HL-60 (cell line): ENCODE measurements around the gene MED16.
A peak's percentile ranks its signal among the peaks of the same experiment; 100 is the strongest.

Experiments
- DNase-seq, 2 experiments: peaks; one replicate each; pipeline ENCODE4 v3.0.0-alpha.2; 2010 to 2020; ENCODE audit warnings: low read depth in 1 of 2, low spot score in 1 of 2
- H3K27ac ChIP-seq: fragments of 250-450 bp; sonication (Bioruptor Pico); replicated peaks from 2 replicates; pipeline ENCODE4 v1.5.1; 2020; ENCODE audit warnings: mild to moderate bottlenecking, moderate library complexity
- H3K27me3 ChIP-seq: fragments of 250-450 bp; sonication (Bioruptor Pico); 2 replicates; pipeline ENCODE4 v1.5.1; 2021; ENCODE audit warnings: mild to moderate bottlenecking, moderate library complexity; ENCODE audit not compliant: insufficient read depth, poor library complexity, severe bottlenecking
- H3K4me3 ChIP-seq: replicated peaks from 2 replicates; pipeline ENCODE4 v1.5.1; 2011; ENCODE audit warnings: mild to moderate bottlenecking, control low read depth, low read length; ENCODE audit not compliant: insufficient read depth
- GABPA ChIP-seq: IDR thresholded peaks from 2 replicates; pipeline ENCODE4 v1.6.1; 2012; ENCODE audit warnings: low read depth
- POLR2AphosphoS5 ChIP-seq: IDR thresholded peaks from 2 replicates; pipeline ENCODE4 v1.6.1; 2012; ENCODE audit warnings: low read depth
- REST ChIP-seq: IDR thresholded peaks from 2 replicates; pipeline ENCODE4 v1.6.1; 2012; ENCODE audit warnings: low read depth; ENCODE audit not compliant: insufficient replicate concordance
- SPI1 ChIP-seq: IDR thresholded peaks from 2 replicates; pipeline ENCODE4 v1.6.1; 2012; ENCODE audit warnings: low read depth, mild to moderate bottlenecking, borderline replicate concordance
- TF ChIP-seq, protein P1 (sequence below): IDR thresholded peaks from one replicate; pipeline ENCODE4 v1.5.1; 2011; ENCODE audit warnings: low read length, control low read depth, inconsistent platforms; ENCODE audit not compliant: insufficient read depth

Gene MED16

DNA sequence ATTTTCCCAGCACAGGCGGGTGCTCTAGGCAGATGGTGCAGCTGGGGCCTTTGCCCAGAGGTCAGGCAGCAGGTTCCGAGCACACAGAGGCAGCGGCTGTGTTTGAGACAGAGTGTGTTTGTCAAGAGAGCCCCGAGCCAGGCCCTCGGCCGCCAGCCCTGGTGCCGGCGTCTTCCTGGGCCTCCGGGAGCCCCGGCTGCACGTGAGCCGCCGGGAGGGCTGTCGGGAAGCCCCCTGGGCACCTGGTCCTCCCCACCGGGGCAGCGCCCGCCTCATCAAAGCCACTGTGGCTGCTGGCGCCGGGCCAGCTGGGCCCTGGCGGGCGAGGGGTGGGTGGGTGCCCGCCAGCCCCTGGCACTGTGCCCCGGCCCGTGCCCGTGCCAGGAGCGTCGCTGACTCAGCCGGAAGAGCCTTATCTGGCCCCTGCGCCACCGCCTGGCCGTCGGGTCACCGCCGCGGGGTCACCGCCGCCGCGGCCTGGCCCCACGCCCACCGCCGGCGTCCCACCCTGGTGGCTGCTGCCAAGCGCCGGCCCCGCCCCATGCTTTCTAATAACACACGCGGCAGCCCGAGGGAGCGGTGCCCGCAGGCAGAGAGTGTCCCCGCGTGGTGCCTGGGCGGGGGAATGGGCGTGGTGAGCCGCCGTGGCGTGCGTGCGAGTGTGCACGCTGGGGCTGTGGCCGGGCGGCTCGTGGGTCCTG, 47.8 kb upstream of the MED16 start:
- H3K27ac ChIP-seq, result no peak overlapping the region
- H3K27me3 ChIP-seq, result no peaks in the 10 kb centered on the region
- no peak for DNase-seq
- H3K4me3 ChIP-seq, result peak overlapping the region; percentile 23; the same call in 1 of the 2 replicates
- TF ChIP-seq, protein P1, sequence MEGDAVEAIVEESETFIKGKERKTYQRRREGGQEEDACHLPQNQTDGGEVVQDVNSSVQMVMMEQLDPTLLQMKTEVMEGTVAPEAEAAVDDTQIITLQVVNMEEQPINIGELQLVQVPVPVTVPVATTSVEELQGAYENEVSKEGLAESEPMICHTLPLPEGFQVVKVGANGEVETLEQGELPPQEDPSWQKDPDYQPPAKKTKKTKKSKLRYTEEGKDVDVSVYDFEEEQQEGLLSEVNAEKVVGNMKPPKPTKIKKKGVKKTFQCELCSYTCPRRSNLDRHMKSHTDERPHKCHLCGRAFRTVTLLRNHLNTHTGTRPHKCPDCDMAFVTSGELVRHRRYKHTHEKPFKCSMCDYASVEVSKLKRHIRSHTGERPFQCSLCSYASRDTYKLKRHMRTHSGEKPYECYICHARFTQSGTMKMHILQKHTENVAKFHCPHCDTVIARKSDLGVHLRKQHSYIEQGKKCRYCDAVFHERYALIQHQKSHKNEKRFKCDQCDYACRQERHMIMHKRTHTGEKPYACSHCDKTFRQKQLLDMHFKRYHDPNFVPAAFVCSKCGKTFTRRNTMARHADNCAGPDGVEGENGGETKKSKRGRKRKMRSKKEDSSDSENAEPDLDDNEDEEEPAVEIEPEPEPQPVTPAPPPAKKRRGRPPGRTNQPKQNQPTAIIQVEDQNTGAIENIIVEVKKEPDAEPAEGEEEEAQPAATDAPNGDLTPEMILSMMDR, result no peak

DNA sequence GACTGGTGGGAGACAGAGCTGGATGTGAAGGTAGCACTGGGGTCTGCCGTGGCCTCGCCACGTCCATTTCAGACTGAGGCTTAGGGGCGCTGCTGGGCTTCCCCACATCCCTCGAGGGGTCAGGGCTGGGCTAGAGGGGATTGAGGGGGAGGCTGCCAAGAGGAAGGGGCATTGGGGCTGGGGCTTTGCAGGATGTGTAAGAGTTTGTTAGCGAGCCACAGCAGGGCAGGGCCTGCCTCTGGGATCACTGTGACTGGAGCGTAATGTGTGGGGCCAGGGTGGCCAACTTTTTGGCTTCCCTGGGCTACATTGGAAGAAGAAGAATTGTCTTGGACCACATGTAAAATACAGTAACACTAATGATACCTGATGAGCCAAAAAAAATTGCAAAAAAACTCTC, 46.9 kb upstream of the MED16 start:
- TF ChIP-seq REST, result no peak
- TF ChIP-seq SPI1, result no peak
- TF ChIP-seq, protein P1, result no peak
- TF ChIP-seq POLR2AphosphoS5, result no peak
- no peak for TF ChIP-seq GABPA
- Histone ChIP-seq H3K27ac (no peak overlapping the region), H3K27me3 (no peaks in the 10 kb centered on the region), H3K4me3 (no peak overlapping the region)
- no peak for DNase-seq

- no peak overlapping the region for H3K4me3 ChIP-seq
- no peaks in the 10 kb centered on the region for H3K27me3 ChIP-seq
- DNase-seq, result no peak
- TF ChIP-seq GABPA (no peak), REST (no peak), SPI1 (no peak), POLR2AphosphoS5 (no peak)
- TF ChIP-seq, protein P1, result no peak
- H3K27ac ChIP-seq, result no peak overlapping the region
Measured at GRCh38 chr19:939439-939838, 46.5 kb upstream of the MED16 start.
